Neural progenitor cell (in vitro differentiated cells): ENCODE data around the gene RNF186. TPM values are rescaled to one million over a fixed set of nuclear protein-coding genes. Genes with fewer than 3 reads are reported as not detected.

Experiments used
- DNase-seq: peaks from one replicate; pipeline ENCODE4 v3.0.0-alpha.2; 2016; ENCODE audit warnings: low spot score
- H2AFZ ChIP-seq: fragments of 200-600 bp; sonication (generic); replicated peaks from 2 replicates; pipeline ENCODE4 v1.6.1; 2016; ENCODE audit warnings: antibody characterized with exemption
- H3F3A ChIP-seq: fragments of 200-600 bp; sonication (generic); 2 replicates; pipeline ENCODE4 v1.6.1; 2016; ENCODE audit warnings: antibody characterized with exemption, low read depth
- H3K27ac ChIP-seq: fragments of 200-600 bp; sonication (generic); 2 replicates; pipeline ENCODE4 v1.5.1; 2016; ENCODE audit warnings: mild to moderate bottlenecking
- H3K27me3 ChIP-seq: fragments of 200-600 bp; sonication (generic); 2 replicates; pipeline ENCODE4 v1.6.1; 2016; ENCODE audit warnings: mild to moderate bottlenecking, moderate library complexity
- H3K36me3 ChIP-seq: fragments of 200-600 bp; sonication (generic); 2 replicates; pipeline ENCODE4 v1.5.1; 2016
- H3K4me1 ChIP-seq: fragments of 200-600 bp; sonication (generic); 2 replicates; pipeline ENCODE4 v1.6.1; 2016; ENCODE audit warnings: mixed run types
- H3K4me2 ChIP-seq: fragments of 200-600 bp; sonication (generic); 2 replicates; pipeline ENCODE4 v1.6.1; 2016
- H3K4me3 ChIP-seq: fragments of 200-600 bp; sonication (generic); 2 replicates; pipeline ENCODE4 v1.5.1; 2016
- H3K79me2 ChIP-seq: fragments of 200-600 bp; sonication (generic); 2 replicates; pipeline ENCODE4 v1.6.1; 2016; ENCODE audit warnings: low read depth
- H3K9ac ChIP-seq: fragments of 200-600 bp; sonication (generic); 2 replicates; pipeline ENCODE4 v1.6.1; 2016
- H3K9me3 ChIP-seq: fragments of 200-600 bp; sonication (generic); 2 replicates; pipeline ENCODE4 v1.5.1; 2016; ENCODE audit warnings: low read depth
- H4K20me1 ChIP-seq: fragments of 200-600 bp; sonication (generic); 2 replicates; pipeline ENCODE4 v1.6.1; 2016; ENCODE audit warnings: low read depth
- H3K27ac Mint-ChIP-seq: 3 replicates; pipeline ENCODE4 v1.8.0; 2021; ENCODE audit warnings: mixed read lengths
- H3K27me3 Mint-ChIP-seq: 2 replicates; pipeline ENCODE4 v1.8.0; 2022; ENCODE audit warnings: low read depth, mild to moderate bottlenecking, inconsistent platforms, moderate library complexity, mixed read lengths; ENCODE audit not compliant: insufficient read depth
- H3K36me3 Mint-ChIP-seq: 3 replicates; pipeline ENCODE4 v1.8.0; 2021; ENCODE audit warnings: mixed read lengths
- H3K4me1 Mint-ChIP-seq: 3 replicates; pipeline ENCODE4 v1.8.0; 2021; ENCODE audit warnings: mixed read lengths
- H3K4me3 Mint-ChIP-seq: 3 replicates; pipeline ENCODE4 v1.8.0; 2021; ENCODE audit warnings: mild to moderate bottlenecking, moderate library complexity, mixed read lengths
- H3K9me3 Mint-ChIP-seq: 3 replicates; pipeline ENCODE4 v1.8.0; 2020; ENCODE audit warnings: mixed read lengths
- EZH2 ChIP-seq: fragments of 200-600 bp; sonication (generic); IDR thresholded peaks from 2 replicates; pipeline ENCODE4 v1.6.1; 2017; ENCODE audit warnings: antibody characterized with exemption, mild to moderate bottlenecking, moderate library complexity
- EZH2phosphoT487 ChIP-seq: fragments of 200-600 bp; sonication (generic); IDR thresholded peaks from 2 replicates; pipeline ENCODE4 v1.6.1; 2017; ENCODE audit warnings: antibody characterized with exemption
- total RNA-seq: library from RNA; depleted of rRNA; stranded (reverse); fragments of >200 nt; gene quantifications from 2 replicates; pipeline ENCODE4 v1.2.3, GENCODE V29; 2015; ENCODE audit warnings: low replicate concordance
- TF ChIP-seq, protein P1 (sequence below): fragments of 200-600 bp; sonication (generic); IDR thresholded peaks from 2 replicates; pipeline ENCODE4 v1.5.1; 2017; ENCODE audit warnings: antibody characterized with exemption, mild to moderate bottlenecking

The RNF186 gene
- total RNA-seq, 1 donor from 2014 or later = not detected

DNA sequence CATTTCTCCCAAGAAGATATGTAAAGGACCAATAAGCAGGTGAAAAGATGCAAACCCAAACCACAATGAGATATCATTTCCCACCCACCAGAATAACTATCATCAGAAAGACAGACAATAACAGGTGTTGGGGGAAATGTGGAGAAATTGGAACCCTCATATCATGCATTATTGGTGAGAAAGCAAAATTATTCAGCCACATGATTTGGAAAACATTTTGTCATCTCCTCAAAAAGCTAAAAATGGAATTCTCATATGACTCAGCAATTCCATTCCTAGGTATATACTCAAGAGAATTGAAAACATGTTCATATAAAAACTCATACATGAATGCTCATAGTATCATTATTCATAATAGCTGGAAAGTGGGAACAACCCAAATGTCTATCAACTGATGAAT is 25.1 kb upstream of the RNF186 start:
- Mint-ChIP-seq H3K27me3 (peaks cover 5% of the 10 kb centered on the region), H3K4me1 (peaks cover 5% of the 10 kb centered on the region), H3K27ac (no peak overlapping the region), H3K36me3 (no peaks in the 10 kb centered on the region), H3K4me3 (no peak overlapping the region), H3K9me3 (no peaks in the 10 kb centered on the region)
- no peaks in the 10 kb centered on the region for H3F3A ChIP-seq
- H3K36me3 ChIP-seq = no peaks in the 10 kb centered on the region
- H3K4me3 ChIP-seq = no peak overlapping the region
- no peaks in the 10 kb centered on the region for H3K79me2 ChIP-seq
- TF ChIP-seq, protein P1, sequence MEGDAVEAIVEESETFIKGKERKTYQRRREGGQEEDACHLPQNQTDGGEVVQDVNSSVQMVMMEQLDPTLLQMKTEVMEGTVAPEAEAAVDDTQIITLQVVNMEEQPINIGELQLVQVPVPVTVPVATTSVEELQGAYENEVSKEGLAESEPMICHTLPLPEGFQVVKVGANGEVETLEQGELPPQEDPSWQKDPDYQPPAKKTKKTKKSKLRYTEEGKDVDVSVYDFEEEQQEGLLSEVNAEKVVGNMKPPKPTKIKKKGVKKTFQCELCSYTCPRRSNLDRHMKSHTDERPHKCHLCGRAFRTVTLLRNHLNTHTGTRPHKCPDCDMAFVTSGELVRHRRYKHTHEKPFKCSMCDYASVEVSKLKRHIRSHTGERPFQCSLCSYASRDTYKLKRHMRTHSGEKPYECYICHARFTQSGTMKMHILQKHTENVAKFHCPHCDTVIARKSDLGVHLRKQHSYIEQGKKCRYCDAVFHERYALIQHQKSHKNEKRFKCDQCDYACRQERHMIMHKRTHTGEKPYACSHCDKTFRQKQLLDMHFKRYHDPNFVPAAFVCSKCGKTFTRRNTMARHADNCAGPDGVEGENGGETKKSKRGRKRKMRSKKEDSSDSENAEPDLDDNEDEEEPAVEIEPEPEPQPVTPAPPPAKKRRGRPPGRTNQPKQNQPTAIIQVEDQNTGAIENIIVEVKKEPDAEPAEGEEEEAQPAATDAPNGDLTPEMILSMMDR = no peak
- TF ChIP-seq EZH2 = no peak
- TF ChIP-seq EZH2phosphoT487 = no peak
- no peak overlapping the region for H2AFZ ChIP-seq
- H4K20me1 ChIP-seq = no peaks in the 10 kb centered on the region
- H3K9ac ChIP-seq = no peak overlapping the region
- H3K27ac ChIP-seq = no peak overlapping the region
- H3K4me1 ChIP-seq = no peaks in the 10 kb centered on the region
- H3K4me2 ChIP-seq = no peak overlapping the region
- no peaks in the 10 kb centered on the region for H3K27me3 ChIP-seq
- no peaks in the 10 kb centered on the region for H3K9me3 ChIP-seq
- no peak for DNase-seq

DNA sequence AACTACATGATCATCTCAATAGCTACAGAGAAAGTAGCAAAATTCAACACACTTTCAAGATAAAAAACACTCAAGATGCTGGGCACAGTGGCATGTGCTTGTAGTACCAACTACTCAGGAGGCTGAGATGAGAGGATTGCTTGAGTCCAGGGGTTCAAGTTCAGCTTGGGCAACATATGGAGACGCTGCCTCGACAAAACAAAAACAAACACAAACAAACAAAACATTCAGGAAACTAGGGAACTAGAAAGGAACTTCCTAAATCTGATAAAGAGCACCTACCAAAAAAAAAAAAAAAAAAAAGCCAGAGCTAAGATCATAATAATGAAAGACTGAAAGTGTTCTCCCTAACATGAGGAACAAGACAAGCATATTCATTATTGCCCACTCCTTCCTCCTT is 22.8 kb upstream of the RNF186 start:
- H3K4me3 ChIP-seq = no peak overlapping the region
- H3K9me3 ChIP-seq = no peaks in the 10 kb centered on the region
- Mint-ChIP-seq H3K27me3 (peaks cover 5% of the 10 kb centered on the region), H3K36me3 (no peaks in the 10 kb centered on the region), H3K4me1 (no peaks in the 10 kb centered on the region), H3K9me3 (no peaks in the 10 kb centered on the region), H3K27ac (no peak overlapping the region), H3K4me3 (no peak overlapping the region)
- no peak for DNase-seq
- no peak overlapping the region for H3K9ac ChIP-seq
- no peaks in the 10 kb centered on the region for H4K20me1 ChIP-seq
- no peaks in the 10 kb centered on the region for H3K79me2 ChIP-seq
- H3K4me1 ChIP-seq = no peaks in the 10 kb centered on the region
- no peak overlapping the region for H3K27ac ChIP-seq
- TF ChIP-seq, protein P1 = no peak
- no peak for TF ChIP-seq EZH2
- TF ChIP-seq EZH2phosphoT487 = no peak
- no peaks in the 10 kb centered on the region for H3K27me3 ChIP-seq
- no peaks in the 10 kb centered on the region for H3K36me3 ChIP-seq
- no peaks in the 10 kb centered on the region for H3F3A ChIP-seq
- no peak overlapping the region for H2AFZ ChIP-seq
- H3K4me2 ChIP-seq = no peak overlapping the region

DNA sequence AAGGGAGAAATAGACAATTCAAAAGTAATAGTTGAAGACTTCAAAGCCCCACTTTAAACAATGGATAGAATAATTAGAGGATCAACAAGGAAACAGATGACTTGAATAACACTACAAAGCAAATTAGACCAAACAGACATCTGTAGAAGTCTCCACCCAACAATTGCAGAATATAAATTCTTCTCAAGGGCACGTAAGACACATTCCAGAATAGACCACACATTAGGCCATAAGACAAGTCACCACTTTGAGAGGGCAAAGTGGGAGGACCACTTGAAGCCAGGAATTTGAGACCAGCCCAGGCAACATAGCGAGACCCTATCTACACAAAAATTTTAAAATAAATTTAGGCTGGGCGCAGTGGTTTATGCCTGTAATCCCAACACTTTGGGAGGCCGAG is 20.5 kb upstream of the RNF186 start:
- H3K9ac ChIP-seq = no peak overlapping the region
- no peak overlapping the region for H3K4me3 Mint-ChIP-seq
- TF ChIP-seq EZH2phosphoT487 = no peak
- TF ChIP-seq, protein P1 = no peak
- no peak for TF ChIP-seq EZH2
- H3K27me3 Mint-ChIP-seq = no peaks in the 10 kb centered on the region
- no peaks in the 10 kb centered on the region for H3K27me3 ChIP-seq
- H3K36me3 ChIP-seq = no peaks in the 10 kb centered on the region
- no peaks in the 10 kb centered on the region for H3K9me3 ChIP-seq
- no peaks in the 10 kb centered on the region for H3K4me1 ChIP-seq
- H3K9me3 Mint-ChIP-seq = no peaks in the 10 kb centered on the region
- H4K20me1 ChIP-seq = no peaks in the 10 kb centered on the region
- no peaks in the 10 kb centered on the region for H3F3A ChIP-seq
- H3K79me2 ChIP-seq = no peaks in the 10 kb centered on the region
- no peak overlapping the region for H3K27ac ChIP-seq
- no peak overlapping the region for H2AFZ ChIP-seq
- DNase-seq = no peak
- no peak overlapping the region for H3K4me3 ChIP-seq
- no peaks in the 10 kb centered on the region for H3K4me1 Mint-ChIP-seq
- no peaks in the 10 kb centered on the region for H3K36me3 Mint-ChIP-seq
- H3K27ac Mint-ChIP-seq = no peak overlapping the region
- no peak overlapping the region for H3K4me2 ChIP-seq
